ENCODE measurements around the gene PPME1. TPM values are rescaled to one million over a fixed set of nuclear protein-coding genes. Genes with fewer than 3 reads are reported as not detected.

Gene PPME1
- total RNA-seq, 1 experiment from 2014 or later: 98.3 TPM

GRCh38 chr11:74196781-74197486 lies 25.8 kb downstream of the PPME1 start:
- no peaks in the 10 kb centered on the region for H3K36me3 ChIP-seq (ENCODE audit: insufficient read depth, low read length, poor library complexity, severe bottlenecking)
- no peak overlapping the region for H3K4me3 ChIP-seq (ENCODE audit: low read depth, low read length, poor library complexity, severe bottlenecking)
- ChIA-PET POLR2A (ENCODE audit: low non-redundant PET) (no interaction called here), CTCF (no interaction called here)
- peaks cover 9% of the 10 kb centered on the region for H3K4me1 ChIP-seq (ENCODE audit: insufficient read depth, low read length, poor library complexity, severe bottlenecking)
- H3K27ac ChIP-seq (ENCODE audit: low read depth, low read length, poor library complexity, severe bottlenecking): no peak overlapping the region
- intact Hi-C loops (cut with micrococcal nuclease; ENCODE audit: unreplicated experiment): no loop called here
- TF ChIP-seq EZH2 (IDR thresholded peaks at IDR 0.05; ENCODE audit: borderline replicate concordance, low read depth, low read length, poor library complexity, severe bottlenecking) (no peak), CTCF (conservative IDR thresholded peaks at IDR 0.05; ENCODE audit: low read depth, low read length) (no peak)
- DNase-seq (ENCODE audit: low spot score): no peak
- no peaks in the 10 kb centered on the region for H3K27me3 ChIP-seq (replicated peaks; ENCODE audit: insufficient read depth, low read depth, low read length, poor library complexity)
- H3K9me3 ChIP-seq (ENCODE audit: low read depth, low read length, poor library complexity, severe bottlenecking): peaks cover 4% of the 10 kb centered on the region
- BruUV-seq (replicated peaks): no TSS peak

GRCh38 chr11:74203966-74204365 lies 32.9 kb downstream of the PPME1 start:
- no peak for DNase-seq (ENCODE audit: low spot score)
- Histone ChIP-seq H3K27ac (ENCODE audit: low read depth, low read length, poor library complexity, severe bottlenecking) (no peak overlapping the region), H3K4me3 (ENCODE audit: low read depth, low read length, poor library complexity, severe bottlenecking) (no peak overlapping the region), H3K9me3 (ENCODE audit: low read depth, low read length, poor library complexity, severe bottlenecking) (no peaks in the 10 kb centered on the region), H3K36me3 (ENCODE audit: insufficient read depth, low read length, poor library complexity, severe bottlenecking) (no peaks in the 10 kb centered on the region), H3K4me1 (ENCODE audit: insufficient read depth, low read length, poor library complexity, severe bottlenecking) (no peaks in the 10 kb centered on the region), H3K27me3 (replicated peaks; ENCODE audit: insufficient read depth, low read depth, low read length, poor library complexity) (no peaks in the 10 kb centered on the region)
- ChIA-PET CTCF (no interaction called here), POLR2A (ENCODE audit: low non-redundant PET) (no interaction called here)
- TF ChIP-seq EZH2 (IDR thresholded peaks at IDR 0.05; ENCODE audit: borderline replicate concordance, low read depth, low read length, poor library complexity, severe bottlenecking) (no peak), CTCF (conservative IDR thresholded peaks at IDR 0.05; ENCODE audit: low read depth, low read length) (no peak)
- no TSS peak for BruUV-seq (replicated peaks)
- intact Hi-C loops (cut with micrococcal nuclease; ENCODE audit: unreplicated experiment): no loop called here

GRCh38 chr11:74204701-74205100 lies 33.6 kb downstream of the PPME1 start:
- Histone ChIP-seq H3K36me3 (ENCODE audit: insufficient read depth, low read length, poor library complexity, severe bottlenecking) (no peaks in the 10 kb centered on the region), H3K9me3 (ENCODE audit: low read depth, low read length, poor library complexity, severe bottlenecking) (no peaks in the 10 kb centered on the region), H3K4me1 (ENCODE audit: insufficient read depth, low read length, poor library complexity, severe bottlenecking) (no peaks in the 10 kb centered on the region), H3K4me3 (ENCODE audit: low read depth, low read length, poor library complexity, severe bottlenecking) (no peak overlapping the region), H3K27ac (ENCODE audit: low read depth, low read length, poor library complexity, severe bottlenecking) (no peak overlapping the region), H3K27me3 (replicated peaks; ENCODE audit: insufficient read depth, low read depth, low read length, poor library complexity) (no peaks in the 10 kb centered on the region)
- ChIA-PET POLR2A (ENCODE audit: low non-redundant PET) (no interaction called here), CTCF (no interaction called here)
- TF ChIP-seq EZH2 (IDR thresholded peaks at IDR 0.05; ENCODE audit: borderline replicate concordance, low read depth, low read length, poor library complexity, severe bottlenecking): no peak
- TF ChIP-seq CTCF (conservative IDR thresholded peaks at IDR 0.05; ENCODE audit: low read depth, low read length): no peak
- DNase-seq (ENCODE audit: low spot score): no peak
- intact Hi-C loops (cut with micrococcal nuclease; ENCODE audit: unreplicated experiment): no loop called here
- BruUV-seq (replicated peaks): no TSS peak

All from A673 (cell line).